Inflammatory macrophage (primary cell): ENCODE measurements around the gene ADGRL3.
"Not testable (repeated sequence)": the region's sequence is repeated elsewhere in the genome, so short reads cannot be mapped to it uniquely, and the experiment has no call there.

Experiments
- DNase-seq, 2 donors: peaks; one replicate each; pipeline ENCODE4 v3.0.0-alpha.2; 2020 to 2022

ADGRL3 gene

DNA sequence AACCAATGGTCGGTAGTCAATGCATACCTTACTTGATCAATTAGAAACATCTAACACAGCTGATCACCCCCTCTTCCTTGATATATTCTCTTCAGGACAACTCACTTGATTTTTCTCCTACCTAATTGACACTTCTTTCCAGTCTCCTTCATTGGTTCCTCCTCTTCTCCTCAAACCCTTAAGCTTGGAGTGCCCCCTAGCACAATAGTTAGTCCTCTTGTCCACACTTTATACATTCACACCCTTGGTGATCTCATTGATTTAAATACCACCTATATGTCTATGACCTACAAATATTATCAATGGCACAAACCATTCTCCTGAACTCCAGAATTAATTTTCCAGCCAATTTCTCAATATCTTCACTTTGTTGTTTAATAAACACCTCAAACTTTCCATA, 724.0 kb downstream of the ADGRL3 start:
- DNase-seq, result no peak

DNA sequence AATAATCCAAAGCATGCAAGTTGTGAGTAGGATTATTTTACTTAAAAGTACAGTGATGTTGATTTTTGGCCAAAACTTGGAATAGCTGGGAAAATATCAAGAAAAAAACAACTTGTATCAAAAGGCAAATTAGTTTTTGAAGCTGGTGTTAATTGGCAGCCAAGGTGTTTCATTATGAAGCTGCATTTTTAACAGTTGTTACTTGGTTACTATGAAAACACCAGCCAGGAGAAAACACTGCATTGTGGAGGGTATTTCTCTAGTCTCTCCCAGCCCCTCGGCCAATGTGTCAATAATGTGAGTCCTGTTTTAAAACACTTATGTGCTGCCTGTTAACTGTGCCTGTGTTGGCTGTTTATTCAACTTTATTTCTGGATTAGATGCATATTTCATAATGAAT, 733.4 kb downstream of the ADGRL3 start:
- no peak for DNase-seq

DNA sequence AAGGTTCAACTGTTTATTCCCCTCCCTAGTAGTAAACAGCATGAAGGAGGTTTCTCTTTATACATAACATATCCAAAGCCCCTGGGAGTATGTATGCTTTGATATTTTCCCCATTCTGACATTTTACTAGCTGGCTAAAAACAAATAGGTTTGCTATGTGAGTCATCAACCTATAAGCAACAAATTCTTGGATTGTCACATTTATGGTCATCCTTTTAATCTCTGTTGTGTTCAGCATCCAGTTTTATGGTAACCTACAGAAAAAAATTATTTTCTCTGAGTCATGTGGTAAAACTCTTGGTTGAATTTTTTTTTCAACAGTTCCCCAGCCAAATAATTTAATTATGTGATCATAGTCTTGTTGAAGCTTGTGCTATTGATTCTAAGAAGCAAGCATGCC, 734.1 kb downstream of the ADGRL3 start:
- no peak for DNase-seq

DNA sequence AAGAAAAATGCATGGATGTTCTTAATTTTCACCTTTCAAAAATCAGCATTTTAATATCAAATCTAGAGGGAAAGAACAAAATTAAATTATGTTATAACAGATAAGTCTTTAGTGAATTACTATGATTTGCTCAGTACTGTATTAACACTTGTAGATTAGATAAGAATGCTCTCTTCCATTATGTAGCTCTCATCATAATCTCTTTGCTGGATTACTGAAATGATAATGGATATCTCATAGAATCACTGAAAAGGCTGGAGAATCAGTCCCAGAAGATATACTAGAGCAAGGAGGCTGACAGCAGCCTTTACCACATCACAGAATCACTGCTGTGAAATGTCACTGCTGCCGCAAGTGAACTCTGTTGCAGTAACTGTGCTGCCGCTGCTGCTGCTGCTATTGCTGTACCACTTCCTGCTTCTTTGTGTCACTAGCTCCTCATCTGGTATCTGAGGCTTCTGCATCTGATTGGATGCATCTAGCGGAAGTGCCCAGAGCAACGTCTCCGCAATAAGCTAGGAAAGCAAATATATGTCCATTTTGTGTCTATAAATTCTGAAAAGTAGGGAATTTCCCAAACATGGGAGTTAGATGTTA, 738.2 kb downstream of the ADGRL3 start:
- no peak for DNase-seq

DNA sequence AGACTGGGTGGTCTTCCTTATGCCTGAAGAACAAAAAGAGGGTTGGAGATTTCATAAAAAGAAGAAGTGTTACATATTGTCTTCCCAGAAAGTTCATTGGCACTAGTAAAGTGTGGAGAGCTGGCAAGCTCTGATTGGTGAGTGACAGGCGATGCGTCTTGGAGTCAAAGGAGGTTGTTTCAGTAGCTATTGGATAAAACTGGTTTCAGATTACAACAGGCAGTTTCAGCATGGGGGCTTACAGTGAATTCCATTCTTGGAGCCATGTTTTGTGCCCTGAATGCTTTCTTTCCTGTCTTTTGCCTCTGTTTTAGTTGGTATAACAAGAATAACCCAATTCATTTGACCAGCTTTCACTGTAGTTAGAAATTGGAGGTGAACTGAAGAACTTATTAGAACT, 750.5 kb downstream of the ADGRL3 start:
- DNase-seq, result no peak

DNA sequence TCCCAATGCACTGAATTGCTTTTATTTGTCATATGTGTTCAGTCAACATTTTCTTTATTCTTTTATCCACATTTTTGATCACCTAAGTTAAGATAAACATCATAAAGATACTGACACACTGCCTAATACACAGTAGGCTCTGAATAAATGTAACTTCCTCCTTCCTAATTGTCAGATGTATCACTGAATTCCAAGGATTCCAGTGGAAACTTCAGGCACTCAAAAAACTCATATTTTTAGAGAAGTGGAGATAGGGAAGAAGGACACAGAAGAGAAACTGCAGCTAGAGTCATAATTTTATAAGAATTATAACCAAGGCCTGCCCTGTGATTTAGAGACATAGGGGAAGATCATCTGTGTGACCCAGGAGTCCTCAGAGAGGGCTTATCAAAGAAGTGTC, 753.3 kb downstream of the ADGRL3 start:
- DNase-seq, result no peak

DNA sequence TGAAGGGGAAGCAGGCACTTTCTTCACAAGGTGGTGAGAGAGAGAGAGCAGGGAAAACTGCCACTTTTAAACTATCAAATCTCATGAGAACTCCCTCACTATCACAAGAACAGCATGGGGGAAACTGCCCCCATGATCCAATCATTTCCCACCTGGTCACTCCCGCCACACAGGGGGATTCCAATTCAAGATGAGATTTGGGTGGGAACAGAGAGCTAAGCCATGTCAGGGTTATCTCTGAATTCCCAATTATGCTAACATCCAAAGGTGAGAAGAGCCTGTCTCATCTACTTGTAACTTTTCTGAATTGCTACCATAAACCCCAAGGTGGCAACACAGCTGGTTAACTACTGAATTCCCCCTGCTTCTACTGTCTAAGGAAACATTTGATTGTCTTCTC, 758.5 kb downstream of the ADGRL3 start:
- DNase-seq, result no peak

DNA sequence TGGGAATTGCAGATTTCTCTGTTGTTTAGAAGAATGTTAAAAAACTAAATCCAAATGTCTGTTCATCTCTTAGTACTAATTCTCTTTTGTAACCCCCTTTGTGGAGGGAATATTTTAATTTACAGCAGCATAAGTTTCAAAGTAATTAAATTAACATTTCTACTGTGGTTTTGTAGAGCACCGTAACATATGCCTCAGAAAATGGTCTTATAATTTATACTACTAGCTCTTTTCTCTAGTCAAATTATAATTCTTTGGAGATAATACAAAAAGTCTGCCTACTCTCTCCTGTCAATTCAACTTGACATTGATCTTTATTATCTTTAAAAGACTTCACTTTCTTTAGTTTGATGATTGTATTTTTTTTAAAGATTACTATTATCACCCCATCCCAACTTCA, 759.0 kb downstream of the ADGRL3 start:
- DNase-seq, result no peak

DNA sequence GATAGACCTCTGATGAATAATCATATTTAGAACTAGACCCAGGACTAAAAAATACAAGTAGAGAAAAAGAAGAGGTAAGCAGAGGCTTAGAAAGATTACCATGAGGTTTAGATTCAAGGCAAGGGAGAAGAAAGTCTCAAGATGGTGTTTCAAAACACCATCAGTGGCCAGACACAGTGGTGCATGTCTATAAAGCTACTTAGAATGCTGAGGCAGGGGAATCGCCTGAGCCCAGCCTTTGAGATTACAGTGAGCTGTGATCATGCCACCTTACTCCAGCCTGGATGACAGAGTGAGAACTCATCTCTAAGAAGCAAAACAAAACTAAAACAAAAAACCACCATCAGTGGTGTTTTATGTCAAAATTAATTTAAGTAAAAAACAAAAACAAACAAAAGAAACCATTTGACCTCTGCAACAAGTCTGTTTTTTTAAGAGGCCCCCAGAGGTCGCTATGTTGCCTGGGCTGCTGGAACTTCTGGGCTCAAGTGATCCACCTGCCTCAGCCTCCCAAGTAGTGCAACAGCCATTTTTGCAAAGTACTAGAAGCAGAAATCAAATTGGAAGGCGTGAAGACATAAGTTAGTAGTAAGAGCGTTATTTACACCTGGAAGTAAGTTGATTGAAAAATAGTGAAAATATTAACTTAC, 784.3 kb downstream of the ADGRL3 start:
- no peak for DNase-seq

DNA sequence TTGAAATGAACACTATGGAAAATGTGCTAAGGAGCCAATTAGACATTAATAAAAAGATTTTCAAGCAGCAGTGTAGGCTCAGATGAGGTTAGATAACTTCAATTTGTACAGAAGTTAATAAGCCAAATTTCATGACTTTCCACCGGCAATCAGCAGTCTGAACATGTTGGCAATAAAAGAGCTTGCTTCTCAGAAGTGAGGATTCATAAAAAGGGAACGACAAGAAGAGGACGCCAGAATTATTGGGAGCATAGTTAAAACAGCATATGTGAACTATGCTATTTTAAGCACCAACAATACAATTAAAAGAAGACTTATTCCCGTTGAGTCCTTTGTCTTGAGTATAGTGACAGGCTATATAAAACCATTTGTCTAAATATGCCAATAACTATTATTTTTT, 785.3 kb downstream of the ADGRL3 start:
- no peak for DNase-seq

DNA sequence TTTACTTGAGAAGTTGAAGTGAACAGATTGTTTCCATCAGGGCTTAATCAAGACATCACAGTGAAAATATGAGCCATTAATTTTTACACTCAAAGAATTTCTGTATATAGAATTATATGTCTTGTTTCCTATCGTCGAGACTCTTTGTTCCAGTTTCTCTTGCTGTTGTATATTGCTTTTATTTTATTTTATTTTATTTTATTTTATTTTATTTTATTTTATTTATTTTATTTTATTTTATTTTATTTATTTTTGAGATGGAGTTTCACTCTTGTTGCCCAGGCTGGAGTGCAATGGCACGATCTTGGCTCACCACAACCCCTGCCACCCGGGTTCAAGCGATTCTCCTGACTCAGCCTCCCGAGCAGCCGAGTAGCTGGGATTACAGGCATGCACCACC, 786.8 kb downstream of the ADGRL3 start:
- not testable (repeated sequence) for DNase-seq

DNA sequence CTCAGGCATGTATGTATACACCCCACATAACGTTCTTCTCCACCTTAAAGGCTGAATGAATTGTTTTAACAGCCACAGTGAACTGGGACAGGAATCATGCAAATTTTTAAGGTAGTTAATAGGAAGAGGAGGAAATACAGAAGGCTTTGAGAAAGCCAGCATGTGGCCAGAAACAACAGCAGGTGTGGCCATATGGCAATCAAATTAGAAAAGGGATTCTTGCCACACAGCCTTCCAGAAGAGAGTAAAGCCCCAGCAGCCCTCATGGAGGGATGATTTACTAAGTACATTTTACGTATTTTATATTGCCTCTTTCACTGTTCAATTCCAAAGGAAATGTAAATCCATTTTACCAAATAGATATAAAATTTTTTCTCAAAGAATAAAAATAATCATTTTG, 792.2 kb downstream of the ADGRL3 start:
- no peak for DNase-seq

DNA sequence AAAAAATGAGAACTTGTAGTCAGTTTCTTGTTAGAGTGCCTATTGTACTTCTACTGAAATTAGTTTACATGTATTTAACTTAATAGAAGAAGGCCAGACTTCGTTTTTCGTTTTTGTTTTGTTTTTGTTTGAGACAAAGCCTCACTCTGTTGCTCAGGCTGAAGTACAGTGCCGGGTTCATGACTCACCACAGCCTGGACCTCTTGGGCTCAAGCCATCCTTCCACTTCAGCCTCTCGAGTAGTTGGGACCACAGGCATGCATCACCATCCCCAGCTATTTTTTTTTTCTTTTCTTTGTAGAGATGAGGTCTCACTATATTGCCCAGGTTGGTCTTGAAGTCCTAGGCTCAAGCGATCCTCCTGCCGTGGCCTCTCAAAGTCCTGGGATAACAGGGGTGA, 793.9 kb downstream of the ADGRL3 start:
- no peak for DNase-seq

DNA sequence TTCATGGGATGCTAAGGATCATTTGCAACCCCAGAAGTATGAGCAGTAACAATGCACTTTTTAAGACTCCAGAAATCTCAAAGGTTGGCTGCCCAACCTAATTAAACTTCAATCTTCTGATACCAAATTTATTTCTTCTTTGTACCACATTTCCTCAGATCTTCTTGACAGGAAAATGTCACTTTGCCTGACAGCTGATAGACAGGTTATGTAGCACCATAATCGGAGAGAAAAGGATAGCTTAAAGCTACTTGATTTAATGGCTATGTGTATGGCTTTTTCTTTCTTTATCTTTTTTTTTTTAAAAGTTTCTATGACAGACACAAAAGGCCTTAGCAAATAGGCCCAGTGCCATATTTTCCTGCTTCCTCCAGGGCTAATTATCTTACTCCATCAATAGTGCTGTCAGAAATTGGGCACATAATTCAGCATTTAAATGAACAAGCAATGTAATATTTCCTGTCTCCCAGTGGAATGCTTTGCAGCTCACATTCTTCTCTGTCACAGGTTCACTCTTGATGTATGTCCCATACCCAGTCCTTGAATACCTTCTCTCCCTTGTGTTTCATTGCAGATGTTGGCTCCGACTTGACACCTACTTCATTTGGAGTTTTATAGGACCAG, 795.7 kb downstream of the ADGRL3 start:
- DNase-seq, result no peak

DNA sequence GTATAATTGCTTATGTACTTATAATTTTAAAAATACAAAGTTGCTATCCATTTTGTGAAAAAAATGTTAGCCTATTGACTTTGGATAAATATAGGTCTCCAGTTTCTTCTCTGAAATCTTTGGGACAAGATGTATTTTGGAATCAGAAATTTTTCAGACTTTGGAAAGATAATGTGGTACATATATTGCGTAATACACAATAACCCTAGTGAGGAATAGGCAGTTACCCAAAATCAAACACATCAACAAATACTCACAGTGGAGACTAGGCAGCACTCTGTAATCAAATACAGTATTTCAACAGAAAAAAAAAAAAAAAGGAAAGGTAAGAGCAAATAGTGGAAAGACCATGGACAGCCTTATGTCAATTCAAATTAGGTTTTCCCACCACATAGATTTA, 796.8 kb downstream of the ADGRL3 start:
- DNase-seq, result no peak

DNA sequence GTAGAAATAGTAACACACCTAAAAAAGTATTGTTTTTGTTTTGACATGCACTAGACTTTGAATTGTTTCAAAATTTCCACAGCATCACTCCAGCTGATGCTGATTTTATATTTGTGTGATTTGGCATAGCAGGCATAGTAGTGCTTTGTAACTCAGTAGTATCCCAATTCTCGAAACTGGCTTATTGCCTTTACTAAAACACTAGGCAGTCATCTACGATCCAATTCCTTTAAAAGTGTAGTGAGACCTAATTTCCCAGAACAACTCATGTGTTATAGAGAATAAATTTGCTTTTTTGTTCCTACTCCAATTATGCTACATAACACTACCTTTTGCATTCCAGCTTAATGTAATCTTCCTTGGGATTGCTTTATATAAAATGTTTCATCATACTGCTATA, 797.7 kb downstream of the ADGRL3 start:
- DNase-seq, result no peak

DNA sequence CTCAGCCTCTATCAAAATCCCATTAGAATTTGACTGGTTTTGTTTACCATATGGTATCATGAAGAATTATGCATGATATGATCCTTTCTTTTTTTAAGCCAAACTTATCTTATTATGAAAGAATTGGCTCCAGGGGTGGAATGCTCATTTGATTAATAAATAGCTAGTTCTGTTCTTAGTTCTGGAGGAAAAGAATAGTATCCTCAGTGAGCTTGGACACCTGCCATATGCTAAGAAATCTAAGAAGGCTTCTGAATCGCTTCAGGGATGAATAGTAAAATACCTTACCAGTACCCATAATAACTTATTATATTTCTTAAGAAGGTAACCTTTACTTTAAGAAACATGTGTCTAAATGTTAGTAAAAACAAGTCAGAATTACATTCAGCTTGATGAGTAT, 803.6 kb downstream of the ADGRL3 start:
- no peak for DNase-seq

DNA sequence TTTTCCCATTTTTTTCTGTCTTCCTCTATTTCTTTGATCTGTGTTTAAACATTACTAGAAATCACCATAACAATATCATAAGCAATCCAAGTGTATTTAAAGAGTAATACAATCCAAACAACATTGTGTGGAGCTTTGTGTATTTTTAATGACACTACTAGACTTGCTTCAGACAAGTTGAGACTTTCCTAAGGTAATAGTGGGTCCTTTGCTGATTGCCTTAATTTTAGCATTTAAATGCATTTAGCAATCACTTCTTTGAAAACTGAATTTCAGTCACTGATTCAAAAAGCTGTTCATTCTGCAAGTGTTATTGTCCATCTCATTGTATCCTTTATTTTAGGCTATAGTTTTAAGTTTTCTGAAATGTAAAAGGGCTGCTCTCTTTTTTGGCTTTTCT, 804.8 kb downstream of the ADGRL3 start:
- no peak for DNase-seq

DNA sequence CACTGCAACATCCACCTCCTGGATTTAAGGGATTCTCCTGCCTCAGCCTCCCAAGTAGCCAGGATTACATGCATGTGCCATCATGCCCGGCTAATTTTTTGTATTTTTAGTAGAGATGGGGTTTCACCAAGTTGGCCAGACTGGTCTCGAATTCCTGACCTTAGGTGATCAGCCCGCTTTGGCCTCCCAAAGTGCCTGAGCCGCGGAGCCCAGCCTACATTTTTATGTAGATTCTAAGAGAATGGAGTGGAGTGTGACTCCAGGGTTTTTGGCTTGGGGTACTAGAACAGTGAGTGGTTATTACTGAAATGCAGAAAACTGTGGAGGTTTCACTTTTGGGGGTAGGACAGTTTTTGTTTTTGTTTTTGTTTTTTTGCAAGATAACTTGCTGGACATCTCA, 806.0 kb downstream of the ADGRL3 start:
- DNase-seq, result no peak

DNA sequence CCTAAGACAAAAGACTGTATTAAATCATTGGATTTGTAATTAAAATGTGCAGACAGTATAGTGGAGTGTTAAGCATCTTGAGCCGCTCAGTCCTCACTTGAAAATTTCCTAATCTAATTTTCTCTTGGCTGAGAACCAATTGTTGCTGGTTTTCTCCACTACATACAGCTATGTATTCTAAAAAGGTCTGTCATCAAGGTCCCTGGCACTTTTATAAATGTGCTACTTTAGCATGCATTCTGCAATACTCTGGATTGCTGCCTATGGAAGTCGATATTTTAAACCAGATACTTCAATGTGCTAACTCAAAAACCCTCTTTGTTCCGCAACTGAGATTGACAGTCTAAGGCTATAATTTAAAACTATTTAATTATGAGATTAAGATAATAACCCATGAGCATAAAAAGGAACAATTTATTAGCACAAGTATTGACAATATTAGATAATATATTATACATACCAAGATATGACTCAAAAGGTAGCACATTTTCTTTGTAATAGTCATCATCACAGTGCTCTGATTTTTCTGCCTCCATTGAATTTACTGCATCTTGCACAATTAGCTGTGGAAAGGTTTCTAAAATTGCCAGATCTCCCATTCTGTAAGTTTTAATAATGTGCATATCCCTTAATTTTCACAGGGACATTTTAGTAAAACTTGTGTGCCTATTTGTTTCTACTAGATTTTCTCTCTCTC, 815.1 kb downstream of the ADGRL3 start:
- no peak for DNase-seq

DNA sequence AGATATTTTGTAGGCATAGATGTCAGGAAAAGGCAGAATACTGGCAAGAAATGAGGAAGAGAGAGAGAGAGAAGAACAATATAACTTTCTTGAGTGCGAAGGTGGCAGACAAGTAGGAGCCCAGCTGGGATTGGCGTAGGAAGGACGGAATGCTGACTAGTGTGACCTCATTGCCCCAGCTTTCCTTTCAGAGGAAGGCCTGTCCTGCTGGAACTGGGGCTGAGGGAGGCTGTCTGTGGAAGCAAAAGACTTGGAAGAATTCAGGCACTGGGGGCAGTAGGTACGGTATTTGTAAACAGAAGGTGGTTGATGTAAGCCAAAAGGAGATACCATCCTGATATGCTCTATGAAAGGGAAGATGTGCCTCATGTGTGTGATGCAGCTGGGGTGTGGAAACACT, 818.4 kb downstream of the ADGRL3 start:
- no peak for DNase-seq

DNA sequence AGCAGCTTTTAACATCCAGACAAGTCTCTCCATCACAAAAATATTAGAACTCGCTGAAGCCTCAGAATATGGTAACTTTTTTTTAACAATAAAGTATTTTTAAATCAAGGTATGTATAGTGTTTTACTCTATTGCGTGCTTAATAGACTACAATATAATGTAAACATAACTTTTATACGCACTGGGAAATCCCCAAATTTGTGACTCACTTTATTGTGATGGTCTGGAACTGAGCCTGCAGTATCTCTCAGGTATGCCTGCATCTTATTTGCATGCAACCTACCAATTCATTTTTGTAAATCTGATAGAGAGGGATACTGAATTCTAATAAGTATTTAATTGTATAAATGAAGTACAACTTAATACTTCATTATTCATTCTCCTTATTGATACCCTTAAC, 823.5 kb downstream of the ADGRL3 start:
- DNase-seq, result no peak

DNA sequence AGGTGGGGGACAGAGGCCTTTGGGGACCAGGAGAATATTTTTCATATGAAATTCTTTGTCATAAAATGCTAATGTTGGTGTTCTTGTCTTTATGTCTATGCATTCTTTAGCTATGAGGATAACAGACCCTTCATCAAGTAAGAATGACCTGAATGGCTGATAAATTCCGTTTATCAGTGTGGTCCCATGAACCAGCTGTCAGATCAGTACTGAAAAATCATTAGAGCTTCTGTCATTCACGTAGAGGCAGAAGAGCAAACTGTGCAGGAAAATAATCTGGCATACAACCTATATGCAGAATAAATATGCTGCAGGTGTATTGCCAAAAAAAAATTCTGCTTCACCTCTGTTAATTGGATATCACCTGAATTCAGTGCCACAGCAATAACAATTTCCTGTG, 828.6 kb downstream of the ADGRL3 start:
- no peak for DNase-seq

DNA sequence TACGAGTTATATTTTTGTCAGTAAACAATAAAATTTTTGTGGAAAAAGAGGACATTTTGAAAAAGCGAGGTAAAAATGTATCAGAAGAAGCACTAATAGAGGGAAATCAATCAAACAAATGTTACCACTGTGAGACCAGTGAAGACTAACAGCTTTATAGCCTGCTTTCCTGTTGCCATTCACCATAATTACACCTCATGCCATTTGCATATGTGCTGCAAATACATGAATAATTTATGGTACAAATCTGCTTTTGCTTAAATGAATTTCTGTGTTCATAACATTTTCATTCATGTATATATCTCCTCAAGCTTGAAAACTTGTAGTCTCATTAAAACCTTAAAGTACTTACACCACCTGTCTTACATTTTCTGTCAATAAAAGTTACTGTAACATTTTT, 830.8 kb downstream of the ADGRL3 start:
- no peak for DNase-seq
